HL-60 (cell line): ENCODE data around the gene PKP3.

ENCODE experiments used
- DNase-seq, 2 experiments: peaks; one replicate each; pipeline ENCODE4 v3.0.0-alpha.2; 2010 to 2020; ENCODE audit warnings: low read depth in 1 of 2, low spot score in 1 of 2
- H3K27ac ChIP-seq: fragments of 250-450 bp; sonication (Bioruptor Pico); replicated peaks from 2 replicates; pipeline ENCODE4 v1.5.1; 2020; ENCODE audit warnings: mild to moderate bottlenecking, moderate library complexity
- H3K27me3 ChIP-seq: fragments of 250-450 bp; sonication (Bioruptor Pico); 2 replicates; pipeline ENCODE4 v1.5.1; 2021; ENCODE audit warnings: mild to moderate bottlenecking, moderate library complexity; ENCODE audit not compliant: insufficient read depth, poor library complexity, severe bottlenecking
- H3K4me3 ChIP-seq: replicated peaks from 2 replicates; pipeline ENCODE4 v1.5.1; 2011; ENCODE audit warnings: mild to moderate bottlenecking, control low read depth, low read length; ENCODE audit not compliant: insufficient read depth
- CTCF ChIP-seq: IDR thresholded peaks from one replicate; pipeline ENCODE4 v1.5.1; 2011; ENCODE audit warnings: low read length, control low read depth, inconsistent platforms; ENCODE audit not compliant: insufficient read depth
- GABPA ChIP-seq: IDR thresholded peaks from 2 replicates; pipeline ENCODE4 v1.6.1; 2012; ENCODE audit warnings: low read depth
- POLR2AphosphoS5 ChIP-seq: IDR thresholded peaks from 2 replicates; pipeline ENCODE4 v1.6.1; 2012; ENCODE audit warnings: low read depth
- REST ChIP-seq: IDR thresholded peaks from 2 replicates; pipeline ENCODE4 v1.6.1; 2012; ENCODE audit warnings: low read depth; ENCODE audit not compliant: insufficient replicate concordance
- SPI1 ChIP-seq: IDR thresholded peaks from 2 replicates; pipeline ENCODE4 v1.6.1; 2012; ENCODE audit warnings: low read depth, mild to moderate bottlenecking, borderline replicate concordance

Gene PKP3

GRCh38 chr11:413120-414081 is 19.4 kb downstream of the PKP3 start:
- H3K27me3 ChIP-seq = no peaks in the 10 kb centered on the region
- peak overlapping the region; percentile 52 for H3K27ac ChIP-seq
- H3K4me3 ChIP-seq = peak overlapping the region; percentile 48; the same call in 1 of the 2 replicates
- TF ChIP-seq GABPA (no peak), POLR2AphosphoS5 (0 out of 2 replicates have a peak, but pooled peaks have one; percentile 15)
- peak; percentile 65 to 68 for DNase-seq

- peak overlapping the region; percentile 48 for H3K4me3 ChIP-seq
- H3K27ac ChIP-seq = peak overlapping the region; percentile 86
- H3K27me3 ChIP-seq = no peaks in the 10 kb centered on the region
- peak; percentile 58 to 73 for DNase-seq
- TF ChIP-seq SPI1 (no peak), POLR2AphosphoS5 (peak; percentile 87)
These were observed 20.4 kb downstream of the PKP3 start for GRCh38 chr11:414318-414857.

GRCh38 chr11:415640-416041 is 21.6 kb downstream of the PKP3 start:
- Histone ChIP-seq H3K4me3 (no peak overlapping the region; the same call in 1 of the 2 replicates), H3K27me3 (no peaks in the 10 kb centered on the region)

GRCh38 chr11:416051-416756 is 22.2 kb downstream of the PKP3 start:
- TF ChIP-seq REST (no peak), SPI1 (no peak), CTCF (no peak), GABPA (no peak), POLR2AphosphoS5 (no peak)
- peak overlapping the region; percentile 86 for H3K27ac ChIP-seq
- no peaks in the 10 kb centered on the region for H3K27me3 ChIP-seq
- peak overlapping the region; percentile 44 for H3K4me3 ChIP-seq
- DNase-seq = no peak

More at GRCh38 chr11:415640-416041, 21.6 kb downstream of the PKP3 start:
- no peak for DNase-seq
- peak overlapping the region; percentile 86 for H3K27ac ChIP-seq
- no peak for TF ChIP-seq GABPA
- no peak for TF ChIP-seq POLR2AphosphoS5
- no peak for TF ChIP-seq CTCF
- TF ChIP-seq SPI1 = no peak
- TF ChIP-seq REST = no peak
